ENCODE measurements around the gene CASS4. TPM values are rescaled to one million over a fixed set of nuclear protein-coding genes. Genes with fewer than 3 reads are reported as not detected.
A peak's percentile ranks its signal among the peaks of the same experiment; 100 is the strongest.

The CASS4 gene
- total and polyA plus RNA-seq, 9 of the 15 experiments (the other 6 are each of a cell fraction or from before 2014, with no cell fraction given) = 8.1 to 53.8 (median 26.7) TPM

GRCh38 chr20:56368351-56369134, 43.5 kb upstream of the CASS4 start (continued):
- peak; percentile 14 for TF ChIP-seq E2F8 (IDR thresholded peaks at IDR 0.05; ENCODE audit: low read depth, partially characterized antibody)
- peak; percentile 19; the same call in 1 of the 2 replicates for TF ChIP-seq CBFA2T2 (conservative IDR thresholded peaks at IDR 0.05)
- TF ChIP-seq ATF4 (CRISPR knock-in tag; IDR thresholded peaks at IDR 0.05) = no peak
- 0 out of 2 replicates have a peak, but pooled peaks have one; percentile 20 for TF ChIP-seq POLR2AphosphoS2 (IDR thresholded peaks at IDR 0.05; ENCODE audit: low read length)

GRCh38 chr20:56369179-56369578, 42.9 kb upstream of the CASS4 start:
- Histone ChIP-seq H3K79me2 (ENCODE audit: control insufficient read depth, insufficient read depth, low read length) (peaks cover 29% of the 10 kb centered on the region), H3K9me1 (ENCODE audit: control insufficient read depth, insufficient read depth, low read length) (no peaks in the 10 kb centered on the region), H3K27ac (ENCODE audit: extremely low read depth, low read depth, low read length) (peak overlapping the region; percentile 33; the same call in 1 of the 3 replicates), H3K4me3 (no peak overlapping the region), H3K4me1 (replicated peaks in 1 of 2; ENCODE audit: control insufficient read depth in 2 of 2, insufficient read depth in 2 of 2, low read length in 2 of 2) (peaks cover 0 to 6% of the 10 kb centered on the region in 2 experiments; a peak in 2 of 5 replicates), H3K9me3 (replicated peaks; ENCODE audit: control insufficient read depth, insufficient read depth, low read depth, low read length) (no peaks in the 10 kb centered on the region), H3K9ac (ENCODE audit: insufficient read depth in 1 of 2, low read depth in 2 of 2, low read length in 2 of 2) (no peak overlapping the region), H4K20me1 (replicated peaks; ENCODE audit: control insufficient read depth, insufficient read depth, low read length) (no peaks in the 10 kb centered on the region), H3K4me2 (ENCODE audit: insufficient read depth, low read length) (no peak overlapping the region), H3K36me3 (ENCODE audit: control insufficient read depth, insufficient read depth, low read length) (peaks cover 95% of the 10 kb centered on the region), H3K27me3 (ENCODE audit: control insufficient read depth in 2 of 2, insufficient read depth in 2 of 2, low read length in 2 of 2) (no peaks in the 10 kb centered on the region), H2AFZ (ENCODE audit: low read depth, low read length) (no peak overlapping the region)
- no peak for DNase-seq (ENCODE audit: extremely low read depth in 1 of 4, low spot score in 3 of 4)
- POLR2A ChIA-PET = interaction anchor here (1.0 to 2.2 kb wide), 6 partner anchors 9 to 43 kb away, joined by 4 to 7 read pairs (median 6); partner anchors contain the start of genes AURKA, CASS4, CSTF1 and FAM210B
- no TSS peak for BruUV-seq (replicated peaks)
- FAIRE-seq = no peak
- in situ Hi-C loops (cut with MboI) (loop anchor here (25.0 kb wide), 1 partner anchor 1282 kb away; no protein-coding TSS in a partner anchor), intact Hi-C loops (cut with micrococcal nuclease) (no loop called here)
- 75% methylated on average over 4 of the region's 4 CpGs for WGBS (ENCODE audit: insufficient coverage, low coverage, missing lambda C conversion rate)
- CTCF ChIA-PET (ENCODE audit: low intra/inter-chr PET ratio) = no interaction called here
- peak; percentile 48 for ATAC-seq
- TF ChIP-seq DDX20 (tag; IDR thresholded peaks at IDR 0.05; ENCODE audit: low read depth) = no peak
- peak; percentile 7 for TF ChIP-seq E2F8 (IDR thresholded peaks at IDR 0.05; ENCODE audit: low read depth, partially characterized antibody)
- TF ChIP-seq ZNF592 (IDR thresholded peaks at IDR 0.05) = 0 out of 2 replicates have a peak, but pooled peaks have one; percentile 1
- TF ChIP-seq POLR2B (IDR thresholded peaks at IDR 0.05; ENCODE audit: low read depth, partially characterized antibody) = peak; percentile 9
